Measurements from ENCODE around the gene PROZ.

Gene PROZ

GRCh38 chr13:113209336-113209758 lies 50.9 kb downstream of the PROZ start, which contains the start of gene CUL4A:
TSS of gene CUL4A (plus strand) at chr13:113209613. CDS start at chr13:113209628, 15 bp downstream.
- Histone ChIP-seq H3K4me3 (ENCODE audit: low read depth, low read length) (peak within 1 kb of the TSS; percentile 97), H3K27ac (ENCODE audit: extremely low read depth, low read depth, low read length) (peak within 1 kb of the TSS; percentile 86), H3K4me1 (ENCODE audit: control insufficient read depth, insufficient read depth, low read length) (no peaks in the 10 kb centered on the region; the same call in 1 of the 2 replicates), H3K9me3 (ENCODE audit: control insufficient read depth, insufficient read depth, low read depth, low read length) (no peaks in the 10 kb centered on the region), H3K36me3 (ENCODE audit: control insufficient read depth in 2 of 2, insufficient read depth in 1 of 2, low read length in 2 of 2) (peaks cover 0 to 38% of the 10 kb centered on the region in 2 experiments; a peak in 1 of 3 replicates)
- CTCF ChIA-PET: interaction anchor here (0.6 to 0.7 kb wide), 2 partner anchors 52 to 580 kb away, joined by 3 read pairs; no protein-coding TSS in a partner anchor
- POLR2A ChIA-PET: interaction anchor here (0.8 to 1.4 kb wide), 4 partner anchors 8 to 375 kb away, joined by 3 to 6 read pairs (median 4); no protein-coding TSS in a partner anchor
- TF ChIP-seq ELK4 (IDR thresholded peaks at IDR 0.05; ENCODE audit: borderline replicate concordance, low read depth, low read length) (no peak), IKZF3 (tag by site-specific recombination; IDR thresholded peaks at IDR 0.05) (peak; percentile 85), SP2 (tag by site-specific recombination; IDR thresholded peaks at IDR 0.05) (no peak), ZNF274 (IDR thresholded peaks at IDR 0.05; ENCODE audit: low read length) (no peak), ZNF274 (tag by site-specific recombination; IDR thresholded peaks at IDR 0.05; ENCODE audit: borderline replicate concordance) (no peak), ZNF449 (tag by site-specific recombination; IDR thresholded peaks at IDR 0.05) (peak; percentile 87), ZNF324 (tag by site-specific recombination; IDR thresholded peaks at IDR 0.05) (no peak), BCL11B (tag by site-specific recombination; IDR thresholded peaks at IDR 0.05; ENCODE audit: low read depth) (no peak), ZBTB8A (tag by site-specific recombination; IDR thresholded peaks at IDR 0.05) (peak; percentile 36), ZIC2 (tag by site-specific recombination; IDR thresholded peaks at IDR 0.05) (no peak)

- peak overlapping the region; percentile 86 for H3K27ac ChIP-seq (ENCODE audit: extremely low read depth, low read depth, low read length)
- H3K4me3 ChIP-seq (ENCODE audit: low read depth, low read length): peak overlapping the region; percentile 97
- no peaks in the 10 kb centered on the region for H3K9me3 ChIP-seq (ENCODE audit: control insufficient read depth, insufficient read depth, low read depth, low read length)
- no peaks in the 10 kb centered on the region; the same call in 1 of the 2 replicates for H3K4me1 ChIP-seq (ENCODE audit: control insufficient read depth, insufficient read depth, low read length)
- H3K36me3 ChIP-seq (ENCODE audit: control insufficient read depth in 2 of 2, insufficient read depth in 1 of 2, low read length in 2 of 2): peaks cover 0 to 33% of the 10 kb centered on the region in 2 experiments; a peak in 1 of 3 replicates
- CTCF ChIA-PET: interaction anchor here (0.5 kb wide), 1 partner anchor 49 kb away, joined by 3 read pairs; no protein-coding TSS in a partner anchor
- POLR2A ChIA-PET: interaction anchor here (1.3 kb wide), 1 partner anchor 10 kb away, joined by 4 read pairs; no protein-coding TSS in a partner anchor
- TF ChIP-seq ZBTB17 (tag by site-specific recombination; IDR thresholded peaks at IDR 0.05): peak; percentile 14; the same call in 1 of the 2 replicates
- peak; percentile 91 for TF ChIP-seq ZBTB8A (tag by site-specific recombination; IDR thresholded peaks at IDR 0.05)
- TF ChIP-seq ZEB2 (tag by site-specific recombination; IDR thresholded peaks at IDR 0.05): no peak
- no peak for TF ChIP-seq PRDM6 (tag by site-specific recombination; IDR thresholded peaks at IDR 0.05)
- no peak for TF ChIP-seq ZNF10 (tag by site-specific recombination; IDR thresholded peaks at IDR 0.05)
- peak; percentile 39; the same call in 1 of the 2 replicates for TF ChIP-seq ZNF660 (tag by site-specific recombination; IDR thresholded peaks at IDR 0.05)
- peak; percentile 97 for TF ChIP-seq SCRT2 (tag by site-specific recombination; IDR thresholded peaks at IDR 0.05)
- no peak for TF ChIP-seq ZNF510 (tag by site-specific recombination; IDR thresholded peaks at IDR 0.05; ENCODE audit: insufficient replicate concordance)
- TF ChIP-seq GLIS1 (tag by site-specific recombination; IDR thresholded peaks at IDR 0.05): no peak
- TF ChIP-seq MEIS1 (CRISPR knock-in tag; IDR thresholded peaks at IDR 0.05; ENCODE audit: borderline replicate concordance): no peak
- TF ChIP-seq ZNF600 (tag by site-specific recombination; IDR thresholded peaks at IDR 0.05): peak; percentile 84
- peak; percentile 51 for TF ChIP-seq SCRT1 (tag by site-specific recombination; IDR thresholded peaks at IDR 0.05; ENCODE audit: borderline replicate concordance)
- no peak for TF ChIP-seq ZNF501 (tag by site-specific recombination; IDR thresholded peaks at IDR 0.05)
- peak; percentile 77 for TF ChIP-seq KLF10 (tag by site-specific recombination; IDR thresholded peaks at IDR 0.05)
- TF ChIP-seq KLF9 (tag by site-specific recombination; IDR thresholded peaks at IDR 0.05; ENCODE audit: low read depth): peak; percentile 33; the same call in 1 of the 2 replicates
- TF ChIP-seq HOXD13 (CRISPR knock-in tag; IDR thresholded peaks at IDR 0.05; ENCODE audit: borderline replicate concordance): no peak
- 0 out of 2 replicates have a peak, but pooled peaks have one; percentile 6 for TF ChIP-seq SP2 (tag by site-specific recombination; IDR thresholded peaks at IDR 0.05)
- TF ChIP-seq ZBTB20 (tag by site-specific recombination; IDR thresholded peaks at IDR 0.05): peak; percentile 76; the same call in 1 of the 2 replicates
- no peak for TF ChIP-seq ZNF23 (tag by site-specific recombination; IDR thresholded peaks at IDR 0.05; ENCODE audit: borderline replicate concordance)
- 0 out of 2 replicates have a peak, but pooled peaks have one; percentile 46 for TF ChIP-seq ZNF561 (tag by site-specific recombination; IDR thresholded peaks at IDR 0.05; ENCODE audit: borderline replicate concordance)
- TF ChIP-seq ZIC2 (tag by site-specific recombination; IDR thresholded peaks at IDR 0.05): peak; percentile 37; the same call in 1 of the 2 replicates
- TF ChIP-seq ZNF335 (tag by site-specific recombination; conservative IDR thresholded peaks at IDR 0.05): peak; percentile 67
- TF ChIP-seq ZNF48 (tag by site-specific recombination; IDR thresholded peaks at IDR 0.05): no peak
These were observed 51.4 kb downstream of the PROZ start for GRCh38 chr13:113209759-113210421.
